ENCODE measurements around the gene SCAPER. TPM values are rescaled to one million over a fixed set of nuclear protein-coding genes. Genes with fewer than 3 reads are reported as not detected.
"Not testable (repeated sequence)": the region's sequence is repeated elsewhere in the genome, so short reads cannot be mapped to it uniquely, and the experiment has no call there.

SCAPER gene
- total RNA-seq, 1 experiment from 2014 or later = 21.5 TPM

- POLR2A ChIA-PET (ENCODE audit: low non-redundant PET) = no interaction called here
- H3K4me1 ChIP-seq (ENCODE audit: insufficient read depth, low read length, poor library complexity, severe bottlenecking) = no peaks in the 10 kb centered on the region
- H3K9me3 ChIP-seq (ENCODE audit: low read depth, low read length, poor library complexity, severe bottlenecking) = no peaks in the 10 kb centered on the region
- no peak for DNase-seq (ENCODE audit: low spot score)
- H3K27ac ChIP-seq (ENCODE audit: low read depth, low read length, poor library complexity, severe bottlenecking) = no peak overlapping the region
- BruUV-seq (replicated peaks) = no TSS peak
- H3K36me3 ChIP-seq (ENCODE audit: insufficient read depth, low read length, poor library complexity, severe bottlenecking) = no peaks in the 10 kb centered on the region
- intact Hi-C loops (cut with micrococcal nuclease; ENCODE audit: unreplicated experiment) = no loop called here
- TF ChIP-seq EZH2 (IDR thresholded peaks at IDR 0.05; ENCODE audit: borderline replicate concordance, low read depth, low read length, poor library complexity, severe bottlenecking) (no peak), CTCF (conservative IDR thresholded peaks at IDR 0.05; ENCODE audit: low read depth, low read length) (no peak)
- H3K4me3 ChIP-seq (ENCODE audit: low read depth, low read length, poor library complexity, severe bottlenecking) = no peak overlapping the region
- CTCF ChIA-PET = no interaction called here
- H3K27me3 ChIP-seq (replicated peaks; ENCODE audit: insufficient read depth, low read depth, low read length, poor library complexity) = no peaks in the 10 kb centered on the region
These were observed 465.6 kb downstream of the SCAPER start for GRCh38 chr15:76439542-76439941.

- Histone ChIP-seq H3K4me3 (ENCODE audit: low read depth, low read length, poor library complexity, severe bottlenecking) (no peak overlapping the region), H3K27me3 (replicated peaks; ENCODE audit: insufficient read depth, low read depth, low read length, poor library complexity) (no peaks in the 10 kb centered on the region), H3K9me3 (ENCODE audit: low read depth, low read length, poor library complexity, severe bottlenecking) (no peaks in the 10 kb centered on the region), H3K4me1 (ENCODE audit: insufficient read depth, low read length, poor library complexity, severe bottlenecking) (no peaks in the 10 kb centered on the region), H3K36me3 (ENCODE audit: insufficient read depth, low read length, poor library complexity, severe bottlenecking) (no peaks in the 10 kb centered on the region), H3K27ac (ENCODE audit: low read depth, low read length, poor library complexity, severe bottlenecking) (no peak overlapping the region)
- BruUV-seq (replicated peaks) = no TSS peak
- ChIA-PET POLR2A (ENCODE audit: low non-redundant PET) (no interaction called here), CTCF (no interaction called here)
- DNase-seq (ENCODE audit: low spot score) = no peak
- intact Hi-C loops (cut with micrococcal nuclease; ENCODE audit: unreplicated experiment) = no loop called here
- TF ChIP-seq EZH2 (IDR thresholded peaks at IDR 0.05; ENCODE audit: borderline replicate concordance, low read depth, low read length, poor library complexity, severe bottlenecking) (no peak), CTCF (conservative IDR thresholded peaks at IDR 0.05; ENCODE audit: low read depth, low read length) (no peak)
These were observed 471.2 kb downstream of the SCAPER start for GRCh38 chr15:76433798-76434400.

GRCh38 chr15:76433036-76433435, 472.1 kb downstream of the SCAPER start:
- H3K4me1 ChIP-seq (ENCODE audit: insufficient read depth, low read length, poor library complexity, severe bottlenecking); intact Hi-C loops (cut with micrococcal nuclease; ENCODE audit: unreplicated experiment); POLR2A ChIA-PET (ENCODE audit: low non-redundant PET); CTCF ChIA-PET; BruUV-seq (replicated peaks); H3K4me3 ChIP-seq (ENCODE audit: low read depth, low read length, poor library complexity, severe bottlenecking); H3K27me3 ChIP-seq (replicated peaks; ENCODE audit: insufficient read depth, low read depth, low read length, poor library complexity); H3K36me3 ChIP-seq (ENCODE audit: insufficient read depth, low read length, poor library complexity, severe bottlenecking); H3K9me3 ChIP-seq (ENCODE audit: low read depth, low read length, poor library complexity, severe bottlenecking); DNase-seq (ENCODE audit: low spot score); H3K27ac ChIP-seq (ENCODE audit: low read depth, low read length, poor library complexity, severe bottlenecking): not testable (repeated sequence)

GRCh38 chr15:76432604-76433003, 472.5 kb downstream of the SCAPER start:
- TF ChIP-seq EZH2 (IDR thresholded peaks at IDR 0.05; ENCODE audit: borderline replicate concordance, low read depth, low read length, poor library complexity, severe bottlenecking) (no peak), CTCF (conservative IDR thresholded peaks at IDR 0.05; ENCODE audit: low read depth, low read length) (no peak)
- H3K4me1 ChIP-seq (ENCODE audit: insufficient read depth, low read length, poor library complexity, severe bottlenecking) = no peaks in the 10 kb centered on the region
- H3K4me3 ChIP-seq (ENCODE audit: low read depth, low read length, poor library complexity, severe bottlenecking) = no peak overlapping the region
- no peak for DNase-seq (ENCODE audit: low spot score)
- CTCF ChIA-PET = no interaction called here
- no TSS peak for BruUV-seq (replicated peaks)
- H3K36me3 ChIP-seq (ENCODE audit: insufficient read depth, low read length, poor library complexity, severe bottlenecking) = no peaks in the 10 kb centered on the region
- POLR2A ChIA-PET (ENCODE audit: low non-redundant PET) = no interaction called here
- H3K9me3 ChIP-seq (ENCODE audit: low read depth, low read length, poor library complexity, severe bottlenecking) = no peaks in the 10 kb centered on the region
- H3K27ac ChIP-seq (ENCODE audit: low read depth, low read length, poor library complexity, severe bottlenecking) = no peak overlapping the region
- no peaks in the 10 kb centered on the region for H3K27me3 ChIP-seq (replicated peaks; ENCODE audit: insufficient read depth, low read depth, low read length, poor library complexity)
- intact Hi-C loops (cut with micrococcal nuclease; ENCODE audit: unreplicated experiment) = no loop called here
